Aortic smooth muscle cell (primary cell): ENCODE results near the gene OR5D13. TPM values are rescaled to one million over a fixed set of nuclear protein-coding genes. Genes with fewer than 3 reads are reported as not detected.

ENCODE experiments used
- total RNA-seq: library from RNA; depleted of rRNA; stranded (reverse); fragments of >200 nt; gene quantifications from 2 replicates; pipeline ENCODE4 v1.2.3, GENCODE V29; 2014

Gene OR5D13
- not detected in 2 replicates for total RNA-seq

GRCh38 chr11:55773138-55773537 is at the start of gene OR5D13:
Gene OR5D13 (plus strand): TSS chr11:55773438. CDS start chr11:55773438, 0 bp downstream.

GRCh38 chr11:55795256-55795655 is 22.0 kb downstream of the OR5D13 start, which contains the start of gene OR5D14:
Gene OR5D14 (plus strand): TSS chr11:55795556. CDS start chr11:55795556, 0 bp downstream.

GRCh38 chr11:55811067-55811466 is 37.8 kb downstream of the OR5D13 start, which contains the start of gene OR5L1:
Gene OR5L1 (plus strand): TSS chr11:55811367. CDS start chr11:55811467, 100 bp downstream.

GRCh38 chr11:55819330-55819729 is 46.1 kb downstream of the OR5D13 start, which contains the start of gene OR5D18:
Gene OR5D18 (plus strand): TSS chr11:55819630. CDS start chr11:55819630, 0 bp downstream.

Other genes starting within 250 kb of the OR5D13 start
- not detected in 2 replicates for gene OR4C15, start 219.0 kb upstream of the OR5D13 start, total RNA-seq
- gene OR4C16, start 201.3 kb upstream of the OR5D13 start, total RNA-seq: not detected in 2 replicates
- not detected in 2 replicates for gene OR4C11, start 165.8 kb upstream of the OR5D13 start, total RNA-seq
- gene OR4P4, start 138.3 kb upstream of the OR5D13 start, total RNA-seq: not detected in 2 replicates
- not detected in 2 replicates for gene OR4S2, start 125.1 kb upstream of the OR5D13 start, total RNA-seq
- not detected in 2 replicates for gene OR4C6, start 111.2 kb upstream of the OR5D13 start, total RNA-seq
- not detected in 2 replicates for gene OR5D14, start 22.1 kb downstream of the OR5D13 start, total RNA-seq
- not detected in 2 replicates for gene OR5L1, start 37.9 kb downstream of the OR5D13 start, total RNA-seq
- gene OR5D18, start 46.2 kb downstream of the OR5D13 start, total RNA-seq: not detected in 2 replicates
- not detected in 2 replicates for gene OR5L2, start 53.8 kb downstream of the OR5D13 start, total RNA-seq
- not detected in 2 replicates for gene OR5D16, start 65.3 kb downstream of the OR5D13 start, total RNA-seq
- not detected in 2 replicates for gene TRIM51, start 109.9 kb downstream of the OR5D13 start, total RNA-seq
- not detected in 2 replicates for gene OR5W2, start 141.1 kb downstream of the OR5D13 start, total RNA-seq
- gene OR5I1, start 163.0 kb downstream of the OR5D13 start, total RNA-seq: not detected in 2 replicates
- not detected in 2 replicates for gene OR10AG1, start 196.5 kb downstream of the OR5D13 start, total RNA-seq
- gene OR5F1, start 221.2 kb downstream of the OR5D13 start, total RNA-seq: not detected in 2 replicates